HepG2 (cell line): ENCODE measurements around the gene RNU6-1. TPM values are rescaled to one million over a fixed set of nuclear protein-coding genes. Genes with fewer than 3 reads are reported as not detected.

Experiments
- ATAC-seq: fragments of 200-7000 bp; cut with Tn5 transposase; 3 replicates; pipeline ENCODE4 v1.9.1; 2020; ENCODE audit warnings: mild to moderate bottlenecking, moderate library complexity
- BruUV-seq: library from RNA; stranded (reverse); fragments of 400-500 nt; replicated peaks from 2 replicates; lab custom pipeline; 2021; lab: Mats Ljungman, UMichigan
- CTCF ChIA-PET: fragments of 300-600 bp; formaldehyde crosslinking; extraction: SDS; loops from one replicate; lab custom pipeline; 2021; ENCODE audit warnings: low total read pairs, inconsistent platforms, low intra/inter-chr PET ratio; lab: Yijun Ruan, JAX
- POLR2A ChIA-PET: fragments of 350-600 bp; sonication (Branson Sonifier 250); formaldehyde crosslinking; loops from one replicate; lab custom pipeline; 2020; ENCODE audit warnings: antibody characterized with exemption, inconsistent platforms; lab: Yijun Ruan, JAX
- DNase-seq: peaks from one replicate; pipeline ENCODE4 v3.0.0-alpha.2; 2015; ENCODE audit warnings: low spot score
- FAIRE-seq: peaks from 3 replicates; lab custom pipeline; 2011; peaks lifted over from hg19 to GRCh38; lab: Jason Lieb, UNC
- H2AFZ ChIP-seq: one replicate; pipeline ENCODE4 v1.6.1; 2011; ENCODE audit warnings: low read length, inconsistent platforms
- H3K27ac ChIP-seq: fragments of 300-600 bp; 3 replicates; pipeline ENCODE4 v1.8.0; 2011; ENCODE audit warnings: mixed run types, mild to moderate bottlenecking, mixed read lengths, low read length, inconsistent platforms; ENCODE audit not compliant: insufficient read depth; ENCODE audit errors: extremely low read length
- H3K27me3 ChIP-seq, 2 experiments: fragments of 200-600 bp in 1 of 2; 2 replicates in 1 of 2; 3 replicates in 1 of 2; pipeline versions ENCODE4 v1.6.0 to v1.8.0; 2011; ENCODE audit warnings: low read length in 2 of 2, mild to moderate bottlenecking in 2 of 2, moderate library complexity in 2 of 2, inconsistent platforms in 1 of 2; ENCODE audit not compliant: insufficient read depth in 2 of 2, control insufficient read depth in 1 of 2
- H3K36me3 ChIP-seq, 2 experiments: fragments of 200-600 bp in 1 of 2; replicated peaks in 1 of 2; 2 replicates in 1 of 2; 3 replicates in 1 of 2; pipeline versions ENCODE4 v1.5.1 to v1.8.0; 2011; ENCODE audit warnings: low read length in 2 of 2, inconsistent platforms in 1 of 2; ENCODE audit not compliant: insufficient read depth in 2 of 2, control insufficient read depth in 1 of 2
- H3K4me1 ChIP-seq: 2 replicates; pipeline ENCODE4 v1.5.1; 2012; ENCODE audit warnings: low read length, inconsistent platforms; ENCODE audit not compliant: insufficient read depth
- H3K4me2 ChIP-seq: 2 replicates; pipeline ENCODE4 v1.6.0; 2011; ENCODE audit warnings: low read depth, low read length, inconsistent platforms
- H3K4me3 ChIP-seq, 3 experiments: fragments of 200-600 bp in 1 of 3; sonication (generic), shearing (Covaris generic) in 1 of 3; replicated peaks in 1 of 3; 2 replicates each; pipeline ENCODE4 v1.5.1; 2011 to 2016; ENCODE audit warnings: low read length in 3 of 3, inconsistent platforms in 2 of 3, low read depth in 2 of 3, mild to moderate bottlenecking in 2 of 3, control low read depth in 1 of 3, mixed read lengths in 1 of 3; ENCODE audit not compliant: insufficient read depth in 1 of 3
- H3K79me2 ChIP-seq: one replicate; pipeline ENCODE4 v1.6.1; 2011; ENCODE audit warnings: low read length, inconsistent platforms; ENCODE audit not compliant: insufficient read depth
- H3K9ac ChIP-seq: 2 replicates; pipeline ENCODE4 v1.6.0; 2011; ENCODE audit warnings: mild to moderate bottlenecking, low read depth, low read length, inconsistent platforms; ENCODE audit not compliant: insufficient read depth
- H3K9me3 ChIP-seq: 2 replicates; pipeline ENCODE4 v1.5.1; 2012; ENCODE audit warnings: mild to moderate bottlenecking, low read length
- H4K20me1 ChIP-seq: 2 replicates; pipeline ENCODE4 v1.6.0; 2011; ENCODE audit warnings: inconsistent platforms, mild to moderate bottlenecking, low read length, moderate library complexity; ENCODE audit not compliant: insufficient read depth
- CBX2 ChIP-seq, 2 experiments: fragments of 200-600 bp in 1 of 2; sonication (generic); formaldehyde crosslinking in 1 of 2; IDR thresholded peaks; 2 replicates each; pipeline versions ENCODE4 v1.7.0 to v1.8.1; 2018 to 2022; ENCODE audit warnings: low read depth in 2 of 2, low read length in 1 of 2, mild to moderate bottlenecking in 1 of 2, missing genetic modification reagents in 1 of 2
- CBX5 ChIP-seq: sonication (generic); formaldehyde crosslinking; IDR thresholded peaks from 2 replicates; pipeline ENCODE4 v1.4.0; 2020; ENCODE audit warnings: missing genetic modification reagents, borderline replicate concordance
- FOXC1 ChIP-seq: sonication (generic); formaldehyde crosslinking; IDR thresholded peaks from 2 replicates; pipeline ENCODE4 v1.8.0; 2022; ENCODE audit warnings: mild to moderate bottlenecking, missing genetic modification reagents, borderline replicate concordance
- IKZF4 ChIP-seq: sonication (generic); formaldehyde crosslinking; IDR thresholded peaks from 2 replicates; pipeline ENCODE4 v1.5.1; 2020; ENCODE audit warnings: borderline replicate concordance, mild to moderate bottlenecking, low read depth, missing genetic modification reagents; ENCODE audit errors: not compliant biosample characterization
- NFE2L1 ChIP-seq: sonication (generic); formaldehyde crosslinking; IDR thresholded peaks from 2 replicates; pipeline ENCODE4 v1.4.0; 2020; ENCODE audit warnings: missing genetic modification reagents, mild to moderate bottlenecking, borderline replicate concordance
- RAD21 ChIP-seq: fragments of 450-650 bp; formaldehyde crosslinking; IDR thresholded peaks from 2 replicates; pipeline ENCODE4 v1.5.0; 2020; ENCODE audit warnings: mild to moderate bottlenecking
- SRSF9 ChIP-seq: fragments of 200-400 bp; formaldehyde crosslinking; IDR thresholded peaks from 2 replicates; pipeline ENCODE4 v1.6.1; 2018; ENCODE audit warnings: borderline replicate concordance, mild to moderate bottlenecking, low read depth, low read length; ENCODE audit not compliant: insufficient read depth, poor library complexity, severe bottlenecking
- TFDP2 ChIP-seq: sonication (generic); formaldehyde crosslinking; IDR thresholded peaks from 2 replicates; pipeline ENCODE4 v1.4.0; 2020; ENCODE audit warnings: missing genetic modification reagents
- THYN1 ChIP-seq: sonication (generic); formaldehyde crosslinking; IDR thresholded peaks from 2 replicates; pipeline ENCODE4 v1.8.1; 2023; ENCODE audit warnings: low read depth, mild to moderate bottlenecking, moderate library complexity, missing genetic modification reagents, borderline replicate concordance
- ZBTB43 ChIP-seq: sonication (generic); formaldehyde crosslinking; conservative IDR thresholded peaks from 2 replicates; pipeline ENCODE4 v1.4.0; 2020; ENCODE audit warnings: missing genetic modification reagents
- ZBTB8A ChIP-seq: sonication (generic); formaldehyde crosslinking; IDR thresholded peaks from 2 replicates; pipeline ENCODE4 v1.4.0; 2020; ENCODE audit warnings: mild to moderate bottlenecking, low read depth, missing genetic modification reagents, borderline replicate concordance
- ZMYM2 ChIP-seq: sonication (generic); formaldehyde crosslinking; IDR thresholded peaks from 2 replicates; pipeline ENCODE4 v1.8.0; 2022; ENCODE audit warnings: mild to moderate bottlenecking, missing genetic modification reagents
- ZNF33B ChIP-seq: sonication (generic); formaldehyde crosslinking; IDR thresholded peaks from 2 replicates; pipeline ENCODE4 v1.5.1; 2020; ENCODE audit warnings: mild to moderate bottlenecking, missing genetic modification reagents
- ZNF513 ChIP-seq: sonication (generic); formaldehyde crosslinking; conservative IDR thresholded peaks from 2 replicates; pipeline ENCODE4 v1.5.0; 2020; ENCODE audit warnings: missing genetic modification reagents
- ZNF547 ChIP-seq: sonication (generic); formaldehyde crosslinking; IDR thresholded peaks from 2 replicates; pipeline ENCODE4 v1.5.1; 2020; ENCODE audit warnings: mild to moderate bottlenecking, missing genetic modification reagents
- ZNF577 ChIP-seq: sonication (generic); formaldehyde crosslinking; IDR thresholded peaks from 2 replicates; pipeline ENCODE4 v1.4.0; 2020; ENCODE audit warnings: mild to moderate bottlenecking, low read depth, missing genetic modification reagents, borderline replicate concordance
- ZNF674 ChIP-seq: sonication (generic); formaldehyde crosslinking; IDR thresholded peaks from 2 replicates; pipeline ENCODE4 v1.5.0; 2020; ENCODE audit warnings: low read depth, mild to moderate bottlenecking, missing genetic modification reagents
- ZNF781 ChIP-seq: sonication (generic); formaldehyde crosslinking; IDR thresholded peaks from 2 replicates; pipeline ENCODE4 v1.5.1; 2020; ENCODE audit warnings: borderline replicate concordance, mild to moderate bottlenecking, missing genetic modification reagents; ENCODE audit errors: not compliant biosample characterization
- WGBS: methylation state at CpG from one replicate; pipeline ENCODE4 v1.1.6; 2017; ENCODE audit warnings: low lambda C conversion rate; 5-methylcytosine and 5-hydroxymethylcytosine counted together
- in situ Hi-C: cut with HindIII; loops from 2 replicates; pipeline ENCODE4 v1.10.0; 2017; ENCODE audit warnings: low pct_unique_long_range_greater_than_20kb; ENCODE audit not compliant: extremely low pct_ligation_motif_present
- intact Hi-C: fragments of 100-400 bp; cut with micrococcal nuclease; formaldehyde crosslinking; loops from one replicate; pipeline ENCODE4 v1.10.0; 2022; ENCODE audit not compliant: unreplicated experiment
- polyA plus RNA-seq, 8 experiments: library from polyadenylated mRNA; depleted of rRNA in 3 of 8; stranded (reverse) in 7 of 8; unstranded in 1 of 8; fragments of >200 nt; fragmentation: Illumina TruSeq in 4 of 8; extraction: Trizol in 4 of 8; gene quantifications; 2 replicates each; pipeline versions ENCODE4 v1.2.1 to v1.2.3, GENCODE V29; 2011 to 2016; ENCODE audit warnings: low read depth in 4 of 8, missing spikeins in 1 of 8, mixed read lengths in 1 of 8; ENCODE audit not compliant: insufficient read depth in 1 of 8
- total RNA-seq, 5 experiments: library from RNA; depleted of rRNA; stranded (reverse); fragments of >200 nt; fragmentation: Illumina TruSeq; extraction: Trizol; gene quantifications; 2 replicates each; pipeline ENCODE4 v1.2.3, GENCODE V29; 2016; ENCODE audit warnings: low read depth in 1 of 5

The RNU6-1 gene
- total and polyA plus RNA-seq, 2 of the 13 experiments (the other 11 are each of a cell fraction or from before 2014, with no cell fraction given) = under 0.01 TPM; not detected in 1

GRCh38 chr15:67865331-67865730 is 25.5 kb upstream of the RNU6-1 start:
- no peak overlapping the region for H3K4me2 ChIP-seq
- ATAC-seq = no peak
- TF ChIP-seq ZNF781 (CRISPR knock-in tag) (no peak), ZNF513 (CRISPR knock-in tag) (no peak), ZNF547 (no peak), ZMYM2 (no peak), NFE2L1 (CRISPR knock-in tag) (no peak), ZNF577 (CRISPR knock-in tag) (no peak), FOXC1 (CRISPR knock-in tag) (no peak), IKZF4 (no peak), ZBTB8A (CRISPR knock-in tag) (no peak), ZNF33B (CRISPR knock-in tag) (no peak), SRSF9 (no peak), RAD21 (CRISPR knock-in tag) (no peak), ZNF674 (no peak), ZBTB43 (no peak), THYN1 (CRISPR knock-in tag) (no peak), CBX2 (IDR thresholded peaks at IDR 0.05; ENCODE audit: low read depth, low read length) (no peak), CBX2 (CRISPR knock-in tag; IDR thresholded peaks at IDR 0.05; ENCODE audit: low read depth) (no peak), TFDP2 (CRISPR knock-in tag) (no peak), CBX5 (CRISPR knock-in tag) (no peak)
- TF ChIP-seq, all 625 proteins: peak for 0
- H3K4me3 ChIP-seq = no peak overlapping the region
- ChIA-PET POLR2A (no interaction called here), CTCF (no interaction called here)
- in situ Hi-C loops = no loop called here
- H3K27ac ChIP-seq = no peak overlapping the region
- H4K20me1 ChIP-seq = no peaks in the 10 kb centered on the region
- H3K9ac ChIP-seq = no peak overlapping the region
- no peaks in the 10 kb centered on the region for H3K36me3 ChIP-seq
- intact Hi-C loops = no loop called here
- 94% methylated on average over 3 of the region's 3 CpGs for WGBS
- H3K27me3 ChIP-seq = no peaks in the 10 kb centered on the region
- peaks cover 23% of the 10 kb centered on the region for H3K4me1 ChIP-seq
- no peak overlapping the region for H2AFZ ChIP-seq
- DNase-seq (no peak), FAIRE-seq (no peak)
- H3K9me3 ChIP-seq = 0 out of 2 replicates have a peak, but pooled peaks cover 4% of the 10 kb centered on the region
- H3K79me2 ChIP-seq = no peaks in the 10 kb centered on the region
- BruUV-seq = no TSS peak
